ENCODE results near the gene LYRM2.
"Not testable (repeated sequence)": the region's sequence is repeated elsewhere in the genome, so short reads cannot be mapped to it uniquely, and the experiment has no call there.

DNA sequence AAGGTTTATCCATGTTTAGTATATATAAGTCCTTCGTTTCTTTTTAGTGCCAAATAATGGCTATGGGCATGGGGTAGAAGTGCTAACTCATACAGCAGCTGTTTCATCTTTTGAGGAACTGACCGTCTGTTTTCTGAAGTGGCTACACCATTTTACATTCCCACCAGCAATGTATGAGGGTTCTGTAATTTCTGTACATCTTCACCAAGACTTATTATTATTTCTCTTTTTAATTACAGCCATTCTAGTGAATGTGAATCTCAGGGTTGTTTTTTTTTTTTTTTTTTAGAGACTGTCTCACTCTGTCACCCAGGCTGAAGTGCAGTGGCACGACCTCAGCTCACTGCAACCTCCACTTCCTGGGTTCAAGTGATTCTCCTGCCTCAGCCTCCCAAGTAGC lies 2.1 kb downstream of the LYRM2 start:
- TF ChIP-seq, protein P1, sequence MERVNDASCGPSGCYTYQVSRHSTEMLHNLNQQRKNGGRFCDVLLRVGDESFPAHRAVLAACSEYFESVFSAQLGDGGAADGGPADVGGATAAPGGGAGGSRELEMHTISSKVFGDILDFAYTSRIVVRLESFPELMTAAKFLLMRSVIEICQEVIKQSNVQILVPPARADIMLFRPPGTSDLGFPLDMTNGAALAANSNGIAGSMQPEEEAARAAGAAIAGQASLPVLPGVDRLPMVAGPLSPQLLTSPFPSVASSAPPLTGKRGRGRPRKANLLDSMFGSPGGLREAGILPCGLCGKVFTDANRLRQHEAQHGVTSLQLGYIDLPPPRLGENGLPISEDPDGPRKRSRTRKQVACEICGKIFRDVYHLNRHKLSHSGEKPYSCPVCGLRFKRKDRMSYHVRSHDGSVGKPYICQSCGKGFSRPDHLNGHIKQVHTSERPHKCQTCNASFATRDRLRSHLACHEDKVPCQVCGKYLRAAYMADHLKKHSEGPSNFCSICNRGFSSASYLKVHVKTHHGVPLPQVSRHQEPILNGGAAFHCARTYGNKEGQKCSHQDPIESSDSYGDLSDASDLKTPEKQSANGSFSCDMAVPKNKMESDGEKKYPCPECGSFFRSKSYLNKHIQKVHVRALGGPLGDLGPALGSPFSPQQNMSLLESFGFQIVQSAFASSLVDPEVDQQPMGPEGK (CRISPR knock-in tag; IDR thresholded peaks at IDR 0.05; ENCODE audit: borderline replicate concordance) = not testable (repeated sequence)
- TF ChIP-seq ZNF70, OSR1 (CRISPR knock-in tag; IDR thresholded peaks at IDR 0.05): not testable (repeated sequence)
- TF ChIP-seq, protein P2, sequence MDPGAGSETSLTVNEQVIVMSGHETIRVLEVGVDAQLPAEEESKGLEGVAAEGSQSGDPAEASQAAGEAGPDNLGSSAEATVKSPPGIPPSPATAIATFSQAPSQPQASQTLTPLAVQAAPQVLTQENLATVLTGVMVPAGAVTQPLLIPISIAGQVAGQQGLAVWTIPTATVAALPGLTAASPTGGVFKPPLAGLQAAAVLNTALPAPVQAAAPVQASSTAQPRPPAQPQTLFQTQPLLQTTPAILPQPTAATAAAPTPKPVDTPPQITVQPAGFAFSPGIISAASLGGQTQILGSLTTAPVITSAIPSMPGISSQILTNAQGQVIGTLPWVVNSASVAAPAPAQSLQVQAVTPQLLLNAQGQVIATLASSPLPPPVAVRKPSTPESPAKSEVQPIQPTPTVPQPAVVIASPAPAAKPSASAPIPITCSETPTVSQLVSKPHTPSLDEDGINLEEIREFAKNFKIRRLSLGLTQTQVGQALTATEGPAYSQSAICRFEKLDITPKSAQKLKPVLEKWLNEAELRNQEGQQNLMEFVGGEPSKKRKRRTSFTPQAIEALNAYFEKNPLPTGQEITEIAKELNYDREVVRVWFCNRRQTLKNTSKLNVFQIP (CRISPR knock-in tag; IDR thresholded peaks at IDR 0.05; ENCODE audit: borderline replicate concordance, low read depth) = not testable (repeated sequence)
- TF ChIP-seq, protein P3, sequence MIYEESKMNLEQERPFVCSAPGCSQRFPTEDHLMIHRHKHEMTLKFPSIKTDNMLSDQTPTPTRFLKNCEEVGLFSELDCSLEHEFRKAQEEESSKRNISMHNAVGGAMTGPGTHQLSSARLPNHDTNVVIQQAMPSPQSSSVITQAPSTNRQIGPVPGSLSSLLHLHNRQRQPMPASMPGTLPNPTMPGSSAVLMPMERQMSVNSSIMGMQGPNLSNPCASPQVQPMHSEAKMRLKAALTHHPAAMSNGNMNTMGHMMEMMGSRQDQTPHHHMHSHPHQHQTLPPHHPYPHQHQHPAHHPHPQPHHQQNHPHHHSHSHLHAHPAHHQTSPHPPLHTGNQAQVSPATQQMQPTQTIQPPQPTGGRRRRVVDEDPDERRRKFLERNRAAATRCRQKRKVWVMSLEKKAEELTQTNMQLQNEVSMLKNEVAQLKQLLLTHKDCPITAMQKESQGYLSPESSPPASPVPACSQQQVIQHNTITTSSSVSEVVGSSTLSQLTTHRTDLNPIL (CRISPR knock-in tag; IDR thresholded peaks at IDR 0.05; ENCODE audit: low read depth) = not testable (repeated sequence)

Measured in SK-N-SH treated with all-trans-retinoic acid at 6 μM for 48 hours (cell line).